Muscle layer of duodenum (tissue), 2 donors: ENCODE results near the gene GRAMD2A.

Experiments
- H3K27ac ChIP-seq: one replicate; pipeline ENCODE4 v1.7.0; 2013; ENCODE audit warnings: mild to moderate bottlenecking, low read length
- H3K27me3 ChIP-seq: one replicate; pipeline ENCODE4 v1.7.0; 2013; ENCODE audit warnings: low read depth, mild to moderate bottlenecking, control low read depth, low read length
- H3K36me3 ChIP-seq, 2 donors: one replicate each; pipeline ENCODE4 v1.7.0; 2013; ENCODE audit warnings: low read length in 2 of 2, control low read depth in 1 of 2, mild to moderate bottlenecking in 1 of 2; ENCODE audit not compliant: insufficient read depth in 2 of 2, control insufficient read depth in 1 of 2
- H3K4me1 ChIP-seq, 2 donors: one replicate each; pipeline ENCODE4 v1.7.0; 2013; ENCODE audit warnings: low read length in 2 of 2, mild to moderate bottlenecking in 2 of 2, control low read depth in 1 of 2, moderate library complexity in 1 of 2; ENCODE audit not compliant: insufficient read depth in 2 of 2, control insufficient read depth in 1 of 2
- H3K4me3 ChIP-seq, 2 donors: one replicate each; pipeline ENCODE4 v1.7.0; 2013; ENCODE audit warnings: low read length in 2 of 2, low read depth in 1 of 2, mild to moderate bottlenecking in 1 of 2
- H3K9me3 ChIP-seq, 2 donors: one replicate each; pipeline ENCODE4 v1.7.0; 2013; ENCODE audit warnings: low read length in 2 of 2, control low read depth in 1 of 2, mild to moderate bottlenecking in 1 of 2; ENCODE audit not compliant: control insufficient read depth in 1 of 2
- donor health status: healthy.

The GRAMD2A gene

DNA sequence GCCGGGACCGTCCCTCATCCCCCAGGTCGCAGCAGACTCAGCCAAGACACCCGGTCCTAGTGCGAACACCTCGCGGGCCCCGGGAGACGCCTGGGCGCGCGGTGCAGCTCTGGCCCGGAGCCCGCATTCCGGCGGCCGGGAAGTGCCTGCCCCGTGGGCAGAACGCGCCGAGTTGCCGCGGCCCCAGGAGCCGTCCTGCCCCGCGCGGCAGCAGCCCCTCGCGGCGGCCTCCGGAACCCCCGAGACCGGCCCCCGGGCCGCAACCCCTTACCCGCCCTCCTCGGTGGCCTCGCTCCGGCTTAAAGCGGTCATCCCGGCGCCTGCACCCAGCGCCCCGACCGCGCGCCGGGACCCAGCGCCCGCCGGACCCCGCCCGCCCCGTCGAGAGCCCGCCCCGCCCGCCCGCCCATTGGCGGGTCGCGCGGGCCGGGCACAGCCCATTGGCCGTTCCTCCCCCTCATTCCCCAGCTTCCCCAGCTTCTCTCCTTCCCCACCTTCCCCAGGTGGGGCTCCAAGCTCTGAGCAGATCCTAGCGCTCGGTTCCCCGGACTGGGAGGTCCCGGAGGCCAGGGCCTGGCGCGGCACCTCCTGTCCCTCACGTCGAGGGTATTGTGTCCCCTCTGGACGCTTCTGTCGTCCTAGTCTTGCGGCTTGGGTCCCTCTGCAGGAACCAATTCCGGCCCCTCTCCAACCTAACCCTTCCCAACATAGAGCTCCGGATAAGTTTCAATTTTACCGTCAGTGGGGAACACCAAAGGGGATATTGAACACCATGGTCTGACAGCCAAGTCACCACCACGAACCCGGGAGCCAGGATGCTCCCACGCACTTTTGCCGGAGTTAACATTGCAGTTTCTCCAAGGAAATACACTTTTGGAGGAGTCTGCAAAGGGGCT is at the start of gene GRAMD2A:
TSS of gene GRAMD2A (minus strand) at position 328 of the 896 bp plus-strand sequence.
- H3K27ac ChIP-seq = no peak within 1 kb of the TSS
- H3K27me3 ChIP-seq = no peaks in the 10 kb centered on the region
- H3K4me1 ChIP-seq = peaks cover 0 to 7% of the 10 kb centered on the region in 2 donors
- H3K9me3 ChIP-seq = no peaks in the 10 kb centered on the region
- peak within 1 kb of the TSS in 1 of 2 donors; percentile 64 for H3K4me3 ChIP-seq
- peaks cover 37 to 41% of the 10 kb centered on the region in 2 donors for H3K36me3 ChIP-seq

DNA sequence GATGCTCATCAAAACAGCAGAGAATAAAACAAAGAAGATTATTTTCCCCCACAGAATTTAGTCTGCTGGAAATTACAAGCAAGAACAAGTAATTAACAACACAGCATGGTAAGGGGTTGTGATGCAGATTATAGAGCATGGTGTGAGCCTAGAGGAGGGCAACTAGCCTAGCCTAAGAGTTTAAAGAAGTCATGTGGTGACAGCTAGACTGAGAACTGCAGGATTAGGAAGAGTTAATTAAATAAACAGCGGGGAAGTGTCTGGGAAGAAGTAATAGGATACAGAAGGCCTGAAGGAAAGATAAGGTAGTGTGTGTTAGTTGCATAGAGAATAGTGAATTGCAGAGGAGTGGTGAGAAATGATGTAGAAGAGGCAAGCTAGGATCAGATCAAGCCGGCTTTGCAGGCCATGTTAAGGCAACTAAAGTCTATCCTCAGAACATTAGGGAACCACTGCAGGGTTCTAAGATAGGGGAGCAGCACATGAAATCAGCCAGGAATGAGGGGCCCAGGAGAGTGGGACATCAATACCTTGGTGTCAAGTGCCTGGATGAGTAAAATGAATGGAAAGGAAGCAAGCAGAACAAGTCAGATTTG is 45.3 kb upstream of the GRAMD2A start:
- Histone ChIP-seq H3K27ac (no peak overlapping the region), H3K4me1 (no peaks in the 10 kb centered on the region), H3K9me3 (no peaks in the 10 kb centered on the region), H3K36me3 (peaks cover 42 to 56% of the 10 kb centered on the region in 2 donors), H3K4me3 (no peak overlapping the region), H3K27me3 (no peaks in the 10 kb centered on the region)

DNA sequence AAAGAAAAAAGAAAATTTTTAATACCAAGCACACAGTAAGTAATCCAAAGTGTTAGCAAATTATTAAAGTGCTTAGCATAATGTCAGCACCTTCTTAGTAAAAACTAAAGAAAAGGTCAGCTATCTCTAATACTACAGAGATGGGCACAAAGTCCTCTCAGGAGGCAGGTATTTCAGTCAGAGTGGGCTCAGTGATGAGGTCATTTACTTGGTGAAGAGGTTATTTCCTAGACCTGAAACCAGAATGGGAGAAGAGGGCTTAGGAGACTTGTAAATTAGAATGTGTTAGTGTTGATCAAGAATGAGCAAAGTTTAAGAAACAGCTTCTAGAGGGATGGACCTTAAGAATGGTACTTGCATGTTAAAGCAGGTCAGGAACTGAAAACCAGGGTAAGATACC is 42.1 kb upstream of the GRAMD2A start:
- H3K4me1 ChIP-seq = peaks cover 0 to 7% of the 10 kb centered on the region in 2 donors
- no peak overlapping the region for H3K4me3 ChIP-seq
- no peaks in the 10 kb centered on the region for H3K9me3 ChIP-seq
- H3K27ac ChIP-seq = no peak overlapping the region
- peaks cover 39 to 59% of the 10 kb centered on the region in 2 donors for H3K36me3 ChIP-seq
- no peaks in the 10 kb centered on the region for H3K27me3 ChIP-seq

DNA sequence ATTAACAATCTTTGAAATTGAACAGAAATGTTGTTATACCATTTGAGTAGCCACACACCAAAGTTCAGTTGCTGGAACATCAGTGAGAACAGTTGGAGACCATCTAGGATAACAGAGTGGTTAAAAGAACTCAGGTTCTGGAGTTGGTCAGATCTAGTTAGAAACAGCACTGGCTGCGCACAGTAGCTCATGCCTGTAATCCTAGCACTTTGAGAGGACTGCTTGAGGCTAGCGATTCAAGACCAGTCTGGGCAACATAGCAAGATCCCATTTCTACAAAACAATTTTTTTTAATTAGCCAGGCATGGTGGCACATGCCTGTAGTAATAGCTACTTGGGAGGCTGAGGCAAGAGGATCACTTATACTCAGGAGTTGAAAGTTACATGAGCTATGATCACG is 41.0 kb upstream of the GRAMD2A start:
- Histone ChIP-seq H3K27me3 (no peaks in the 10 kb centered on the region), H3K4me3 (no peak overlapping the region), H3K9me3 (no peaks in the 10 kb centered on the region), H3K27ac (no peak overlapping the region), H3K36me3 (peaks cover 30 to 48% of the 10 kb centered on the region in 2 donors), H3K4me1 (peaks cover 0 to 7% of the 10 kb centered on the region in 2 donors)

DNA sequence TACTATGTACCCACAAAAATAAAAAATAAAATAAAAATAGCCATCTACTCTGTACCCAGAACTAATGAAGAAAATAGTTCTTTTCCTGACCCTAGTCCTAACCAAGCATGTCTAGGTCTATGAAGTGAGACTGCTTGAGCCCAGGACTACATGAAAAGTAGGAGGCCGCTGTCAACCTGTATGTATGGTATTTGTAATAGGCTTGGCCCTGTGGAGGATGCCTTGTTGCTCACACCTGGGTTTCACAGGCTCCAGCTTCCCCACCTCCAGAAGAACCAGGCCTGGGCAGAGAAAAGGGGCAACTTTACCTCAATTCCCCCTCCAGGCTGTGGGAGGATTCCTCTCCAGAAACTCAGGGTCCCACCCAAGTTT is 40.3 kb upstream of the GRAMD2A start:
- Histone ChIP-seq H3K9me3 (no peaks in the 10 kb centered on the region), H3K27ac (no peak overlapping the region), H3K4me1 (peaks cover 1 to 7% of the 10 kb centered on the region in 2 donors), H3K27me3 (no peaks in the 10 kb centered on the region), H3K4me3 (no peak overlapping the region), H3K36me3 (peaks cover 24 to 40% of the 10 kb centered on the region in 2 donors)

DNA sequence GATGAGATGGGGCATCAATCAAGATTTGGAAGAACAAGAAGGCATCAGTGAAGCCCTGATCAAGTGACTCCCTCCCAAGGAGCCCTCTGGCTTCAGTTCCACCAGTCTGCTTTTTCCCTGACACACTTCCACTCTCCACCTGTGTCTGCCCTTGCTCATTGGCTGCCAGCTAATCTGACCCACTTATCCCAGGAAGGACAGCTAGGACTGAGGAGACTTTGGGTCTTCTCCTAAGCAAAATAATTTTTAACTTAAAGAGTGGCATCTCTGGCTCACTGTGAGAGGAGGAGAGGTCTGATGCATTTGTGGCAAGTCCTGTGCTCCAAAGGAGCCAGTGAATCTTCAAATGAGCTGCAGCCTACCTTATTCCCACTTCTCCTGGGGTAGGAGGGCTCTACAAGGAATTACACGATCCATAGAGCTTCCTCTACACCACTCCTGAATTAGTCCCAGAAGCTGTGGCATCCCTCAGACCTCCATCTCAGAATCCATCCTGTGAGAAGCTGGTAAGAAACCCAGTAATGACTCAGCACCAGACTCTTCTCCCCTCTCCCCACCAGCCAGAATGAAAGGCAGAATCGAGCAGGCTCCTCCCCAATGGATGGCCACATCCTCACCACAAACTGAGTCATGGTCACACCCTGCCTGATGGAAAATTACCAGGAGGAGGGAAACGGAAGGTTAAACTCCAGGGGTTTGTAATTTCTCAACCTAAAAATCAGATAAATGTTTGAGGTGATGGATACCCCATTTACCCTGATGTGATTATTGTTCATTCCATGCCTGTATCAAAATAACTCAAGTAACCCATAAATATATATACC is 39.7 kb upstream of the GRAMD2A start:
- Histone ChIP-seq H3K4me1 (peaks cover 7 to 9% of the 10 kb centered on the region in 2 donors), H3K36me3 (peaks cover 18 to 34% of the 10 kb centered on the region in 2 donors), H3K4me3 (peak overlapping the region in 1 of 2 donors; percentile 31), H3K27ac (no peak overlapping the region), H3K9me3 (no peaks in the 10 kb centered on the region), H3K27me3 (no peaks in the 10 kb centered on the region)

DNA sequence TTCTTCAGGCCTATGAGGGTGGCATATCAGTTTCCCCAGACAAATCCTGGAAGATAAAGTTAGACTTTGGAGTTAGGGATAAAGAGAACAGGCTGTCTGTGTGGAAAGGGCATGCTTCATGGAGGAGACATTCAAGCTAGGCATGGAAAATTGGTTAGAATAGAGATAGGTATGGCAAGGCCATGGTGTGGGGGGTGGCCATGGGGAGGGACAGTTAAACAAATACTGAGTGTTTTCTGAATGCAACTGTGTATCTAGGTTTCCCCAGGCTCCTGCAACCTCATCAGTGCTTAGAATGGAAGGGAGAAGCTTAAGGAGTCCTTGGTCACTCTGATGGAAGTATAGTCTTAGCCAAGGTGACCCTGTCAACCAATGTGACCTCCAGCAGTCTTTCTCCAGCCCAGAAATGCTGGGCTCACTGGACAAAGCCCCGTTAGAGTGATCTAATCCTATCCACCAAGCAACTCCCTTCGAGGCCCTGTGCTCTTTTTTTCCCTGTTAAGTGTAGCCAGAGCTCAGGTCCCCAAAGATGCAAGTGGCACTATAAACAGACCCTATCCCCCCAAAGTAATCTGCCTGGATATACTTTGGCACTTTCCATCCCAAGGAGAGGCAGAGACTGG is 38.9 kb upstream of the GRAMD2A start:
- peaks cover 10 to 13% of the 10 kb centered on the region in 2 donors for H3K4me1 ChIP-seq
- no peaks in the 10 kb centered on the region for H3K27me3 ChIP-seq
- no peak overlapping the region for H3K27ac ChIP-seq
- peak overlapping the region in 1 of 2 donors; percentile 31 for H3K4me3 ChIP-seq
- H3K9me3 ChIP-seq = no peaks in the 10 kb centered on the region
- peaks cover 10 to 27% of the 10 kb centered on the region in 2 donors for H3K36me3 ChIP-seq

DNA sequence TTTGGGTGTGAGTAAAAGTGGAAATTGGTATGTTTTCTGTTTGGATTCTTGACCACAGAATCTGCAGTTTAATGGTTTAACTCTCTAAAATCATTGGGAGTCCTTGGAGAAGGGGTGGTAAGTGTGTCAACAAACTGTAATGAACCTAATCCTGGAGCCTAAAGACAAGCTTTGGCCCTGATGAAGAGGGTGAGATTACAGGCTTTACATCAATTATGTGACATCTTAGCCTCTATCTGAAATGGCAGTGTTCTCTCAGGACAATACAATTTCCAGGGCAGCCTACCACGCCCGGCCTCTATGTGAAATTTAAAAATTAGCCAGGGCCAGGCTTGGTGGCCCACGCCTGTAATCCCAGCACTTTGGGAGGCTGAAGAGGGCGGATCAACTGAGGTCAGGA is 37.7 kb upstream of the GRAMD2A start:
- Histone ChIP-seq H3K36me3 (peaks cover 0 to 16% of the 10 kb centered on the region in 2 donors), H3K27me3 (no peaks in the 10 kb centered on the region), H3K27ac (no peak overlapping the region), H3K4me1 (peaks cover 10 to 13% of the 10 kb centered on the region in 2 donors), H3K9me3 (no peaks in the 10 kb centered on the region), H3K4me3 (no peak overlapping the region)

DNA sequence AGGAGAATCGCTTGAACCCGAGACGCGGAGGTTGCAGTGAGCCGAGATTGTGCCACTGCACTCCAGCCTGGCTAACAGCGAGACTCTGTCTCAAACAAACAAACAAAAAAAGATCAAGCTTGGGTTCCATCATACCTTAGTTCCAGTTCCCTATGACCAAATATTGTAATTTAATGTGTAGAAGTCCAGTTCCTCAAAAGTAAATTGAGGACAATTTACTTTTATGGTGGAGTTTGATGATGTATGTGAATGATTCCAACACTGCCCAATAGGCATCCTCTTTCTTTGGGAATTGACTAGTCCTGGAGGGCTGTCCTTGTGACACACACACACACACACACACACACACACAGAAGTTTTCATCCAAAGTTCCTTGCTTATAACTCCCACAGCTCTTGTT is 36.2 kb upstream of the GRAMD2A start:
- H3K27ac ChIP-seq = no peak overlapping the region
- peaks cover 16 to 21% of the 10 kb centered on the region in 2 donors for H3K4me1 ChIP-seq
- H3K9me3 ChIP-seq = no peaks in the 10 kb centered on the region
- H3K4me3 ChIP-seq = no peak overlapping the region
- H3K36me3 ChIP-seq = peaks cover 0 to 21% of the 10 kb centered on the region in 2 donors
- no peaks in the 10 kb centered on the region for H3K27me3 ChIP-seq

DNA sequence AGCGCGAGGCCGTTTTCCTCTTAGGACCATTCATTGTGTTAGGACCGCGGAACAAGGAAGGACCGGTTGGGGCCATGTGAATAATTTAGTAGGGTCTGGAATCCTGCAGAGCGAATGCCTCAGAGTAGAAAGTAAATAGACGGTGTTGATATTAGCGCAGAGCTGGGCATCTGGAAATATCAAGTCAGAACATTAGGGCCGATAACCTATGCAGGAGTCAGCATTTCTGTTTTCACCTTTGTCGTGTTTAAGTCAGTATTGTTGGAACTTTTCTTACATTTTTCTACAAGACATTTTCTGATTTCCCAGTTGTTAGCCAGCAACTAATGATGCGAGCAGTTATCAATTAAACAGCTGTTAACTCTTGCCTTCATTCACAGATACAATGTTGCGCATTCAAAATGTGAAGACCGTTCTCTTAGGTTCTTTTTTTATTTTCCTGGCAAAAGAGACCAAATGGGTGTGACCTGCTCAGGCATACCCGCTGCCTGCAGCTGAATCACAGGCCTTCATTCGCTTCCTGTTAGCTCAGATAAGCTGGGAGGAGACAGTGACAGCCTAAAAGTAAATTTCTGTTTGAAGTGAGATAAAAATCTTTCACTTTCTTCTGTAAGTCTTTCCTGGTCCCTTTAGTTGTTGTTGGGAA is 34.4 kb upstream of the GRAMD2A start:
- peaks cover 0 to 25% of the 10 kb centered on the region in 2 donors for H3K36me3 ChIP-seq
- no peaks in the 10 kb centered on the region for H3K9me3 ChIP-seq
- no peaks in the 10 kb centered on the region for H3K27me3 ChIP-seq
- peak overlapping the region; percentile 89 to 92 for H3K4me3 ChIP-seq
- H3K4me1 ChIP-seq = peaks cover 25 to 37% of the 10 kb centered on the region in 2 donors
- H3K27ac ChIP-seq = peak overlapping the region; percentile 97
